Stimulated activated CD4-positive, alpha-beta T cell treated with anti-CD3 and anti-CD28 coated beads, Interleukin-15, amount 100 ng/mL, for 48 hours (primary cell): Measurements from ENCODE around the gene NTNG2.
A peak's percentile ranks its signal among the peaks of the same experiment; 100 is the strongest.
"Not testable (repeated sequence)": the region's sequence is repeated elsewhere in the genome, so short reads cannot be mapped to it uniquely, and the experiment has no call there.

ENCODE experiments used
- DNase-seq, 2 donors: peaks; one replicate each; pipeline ENCODE4 v3.0.0-alpha.2; 2020; ENCODE audit warnings: low read depth in 2 of 2

Gene NTNG2, protein sequence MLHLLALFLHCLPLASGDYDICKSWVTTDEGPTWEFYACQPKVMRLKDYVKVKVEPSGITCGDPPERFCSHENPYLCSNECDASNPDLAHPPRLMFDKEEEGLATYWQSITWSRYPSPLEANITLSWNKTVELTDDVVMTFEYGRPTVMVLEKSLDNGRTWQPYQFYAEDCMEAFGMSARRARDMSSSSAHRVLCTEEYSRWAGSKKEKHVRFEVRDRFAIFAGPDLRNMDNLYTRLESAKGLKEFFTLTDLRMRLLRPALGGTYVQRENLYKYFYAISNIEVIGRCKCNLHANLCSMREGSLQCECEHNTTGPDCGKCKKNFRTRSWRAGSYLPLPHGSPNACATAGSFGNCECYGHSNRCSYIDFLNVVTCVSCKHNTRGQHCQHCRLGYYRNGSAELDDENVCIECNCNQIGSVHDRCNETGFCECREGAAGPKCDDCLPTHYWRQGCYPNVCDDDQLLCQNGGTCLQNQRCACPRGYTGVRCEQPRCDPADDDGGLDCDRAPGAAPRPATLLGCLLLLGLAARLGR

DNA sequence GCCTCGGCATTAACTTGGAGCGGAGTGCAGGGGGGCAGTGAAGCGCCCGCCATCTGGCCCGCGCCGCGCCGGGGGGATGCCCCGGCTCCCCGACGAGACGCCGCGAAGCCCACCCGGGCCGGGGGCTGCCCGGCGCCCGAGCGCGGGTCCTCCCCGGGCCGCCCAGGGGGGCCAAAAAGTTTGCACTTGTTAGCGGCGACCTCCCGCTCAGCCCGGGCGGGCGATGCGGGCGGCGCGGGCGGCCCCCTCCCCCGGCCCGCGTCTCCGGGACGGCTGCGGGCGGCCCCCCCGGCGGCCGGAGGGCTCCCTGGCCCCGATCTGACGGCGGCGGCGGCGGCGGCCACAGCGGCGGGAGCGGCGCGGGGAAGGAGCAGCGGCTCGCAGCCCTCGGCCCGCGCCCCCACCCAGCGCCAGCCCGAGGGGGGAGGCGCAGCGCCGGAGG lies at the start of gene NTNG2:
Gene NTNG2 (plus strand): TSS at position 316 of the 442 bp plus-strand sequence. CDS start 4,774 bp downstream, outside the sequence.
- no peak for DNase-seq

DNA sequence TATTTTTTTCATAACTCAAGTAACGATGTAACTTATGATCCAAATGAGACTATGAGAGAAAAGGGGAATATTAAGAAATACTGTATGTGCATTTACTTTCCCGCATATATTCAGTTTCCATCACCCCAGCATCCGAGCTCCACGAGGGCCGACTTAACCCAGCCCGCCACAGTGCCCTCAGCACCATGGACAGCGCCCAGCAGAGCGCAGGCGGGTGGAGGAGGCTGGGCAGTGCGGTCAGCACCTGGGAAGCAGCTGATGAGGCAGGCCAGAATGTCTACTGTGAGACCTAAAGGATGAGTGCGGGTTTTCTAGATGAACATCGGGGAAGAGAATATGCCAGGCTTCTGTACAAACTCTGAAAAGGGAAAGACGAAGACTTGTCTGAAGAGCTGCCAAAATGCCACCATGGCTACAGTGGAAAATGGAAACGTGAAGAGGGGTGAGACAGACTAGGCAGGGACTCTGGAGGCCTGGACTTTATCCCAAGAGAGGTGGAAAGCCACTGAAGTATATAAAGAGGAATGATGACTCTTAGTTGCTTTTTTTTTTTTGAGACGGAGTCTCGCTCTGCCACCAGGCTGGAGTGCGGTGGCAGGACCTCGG lies 47.7 kb upstream of the NTNG2 start:
- peak in 1 of 2 donors; percentile 10 for DNase-seq

DNA sequence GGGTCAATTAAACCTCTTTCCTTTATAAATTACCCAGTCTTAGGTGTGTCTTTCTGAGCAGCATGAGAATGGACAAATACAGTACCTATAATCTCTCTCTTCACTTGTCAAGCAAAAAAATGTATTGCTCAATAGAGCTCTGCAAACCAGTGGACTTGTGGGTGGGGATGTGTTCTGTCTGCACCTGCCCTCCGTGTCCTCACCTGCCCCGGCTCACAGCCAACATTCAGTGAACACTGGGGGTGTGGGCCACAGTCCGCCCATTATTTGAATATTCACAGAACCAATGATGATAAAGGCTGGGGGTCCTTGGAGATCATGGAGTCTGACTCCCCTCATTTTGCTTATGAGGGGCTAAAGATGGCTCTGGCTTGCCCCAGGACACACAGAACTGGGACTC lies 45.3 kb upstream of the NTNG2 start:
- DNase-seq, result no peak

DNA sequence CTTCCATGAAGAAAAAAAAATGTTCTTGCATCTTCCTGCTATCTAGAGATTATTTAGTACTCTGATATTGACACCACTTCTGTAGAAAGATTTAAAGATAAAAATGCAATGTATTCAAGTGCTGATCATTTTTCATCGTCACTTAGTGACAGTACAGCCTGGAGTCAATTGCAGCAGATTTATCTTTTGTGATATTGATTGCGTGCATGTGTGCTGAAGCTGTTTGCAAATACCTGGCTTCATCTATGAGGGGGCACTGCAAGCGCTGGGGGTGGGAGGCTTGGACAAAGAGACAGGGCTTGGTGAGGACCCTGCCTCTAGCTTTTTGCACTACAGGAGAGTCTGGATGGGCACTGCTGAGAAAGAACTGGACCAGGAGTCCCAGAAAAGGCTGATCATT lies 44.2 kb upstream of the NTNG2 start:
- DNase-seq, result no peak

DNA sequence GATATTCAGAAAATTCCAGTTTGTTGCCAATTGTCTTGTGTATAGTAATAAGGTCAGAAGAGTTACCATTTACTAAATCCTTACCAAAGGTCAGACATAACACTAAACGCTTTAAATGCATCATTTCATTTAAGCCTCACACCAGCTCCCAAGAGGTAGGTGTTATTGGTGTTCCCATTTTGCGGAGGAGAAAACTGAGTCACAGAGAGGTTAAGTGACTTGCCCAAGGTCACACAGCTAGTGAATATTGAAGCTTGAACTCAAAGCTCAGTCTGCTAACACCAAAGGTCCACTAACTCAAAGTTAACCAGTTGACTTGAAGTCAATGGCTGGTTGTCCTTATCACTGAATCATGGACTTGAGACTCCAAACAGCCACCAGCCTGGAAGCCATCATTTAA lies 40.8 kb upstream of the NTNG2 start:
- DNase-seq, result no peak

DNA sequence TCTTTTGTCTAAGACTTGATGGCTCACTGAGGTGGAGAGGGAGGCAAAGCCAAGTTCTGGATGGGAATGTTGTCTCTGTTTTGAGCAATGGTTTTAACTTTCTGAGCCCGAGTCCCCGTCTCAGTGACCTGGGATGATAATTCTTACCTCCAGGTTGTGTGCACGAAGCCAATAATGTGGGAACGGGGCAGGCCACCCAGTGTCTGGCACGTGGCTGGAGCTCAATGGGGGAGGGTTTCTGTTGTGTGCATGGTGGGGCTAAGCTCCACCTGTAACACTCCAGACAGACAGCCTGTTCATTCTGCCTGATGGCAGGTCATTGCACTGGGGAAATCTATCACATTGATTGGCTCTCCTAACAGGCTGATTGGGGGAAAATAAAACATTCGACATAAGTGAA lies 37.1 kb upstream of the NTNG2 start:
- no peak for DNase-seq

DNA sequence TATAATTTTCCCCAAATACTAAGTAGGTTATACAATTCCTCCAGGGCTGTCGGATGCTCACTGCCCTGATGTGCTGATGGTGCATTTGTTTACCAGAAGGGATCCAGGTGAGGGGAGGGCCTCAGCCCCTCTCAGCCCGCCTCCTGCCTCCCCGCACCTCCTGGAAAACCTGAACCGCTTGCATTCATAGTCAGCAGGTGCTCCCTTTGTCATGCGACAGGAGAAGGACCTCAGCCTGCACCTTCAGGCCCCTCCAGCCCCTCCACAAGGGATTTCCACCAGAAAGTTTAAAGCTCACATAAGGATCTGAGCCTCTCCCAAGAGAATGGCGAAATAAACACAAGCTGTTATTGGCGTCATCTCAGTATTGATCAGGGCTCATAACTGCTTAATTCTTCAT lies 36.5 kb upstream of the NTNG2 start:
- no peak for DNase-seq

DNA sequence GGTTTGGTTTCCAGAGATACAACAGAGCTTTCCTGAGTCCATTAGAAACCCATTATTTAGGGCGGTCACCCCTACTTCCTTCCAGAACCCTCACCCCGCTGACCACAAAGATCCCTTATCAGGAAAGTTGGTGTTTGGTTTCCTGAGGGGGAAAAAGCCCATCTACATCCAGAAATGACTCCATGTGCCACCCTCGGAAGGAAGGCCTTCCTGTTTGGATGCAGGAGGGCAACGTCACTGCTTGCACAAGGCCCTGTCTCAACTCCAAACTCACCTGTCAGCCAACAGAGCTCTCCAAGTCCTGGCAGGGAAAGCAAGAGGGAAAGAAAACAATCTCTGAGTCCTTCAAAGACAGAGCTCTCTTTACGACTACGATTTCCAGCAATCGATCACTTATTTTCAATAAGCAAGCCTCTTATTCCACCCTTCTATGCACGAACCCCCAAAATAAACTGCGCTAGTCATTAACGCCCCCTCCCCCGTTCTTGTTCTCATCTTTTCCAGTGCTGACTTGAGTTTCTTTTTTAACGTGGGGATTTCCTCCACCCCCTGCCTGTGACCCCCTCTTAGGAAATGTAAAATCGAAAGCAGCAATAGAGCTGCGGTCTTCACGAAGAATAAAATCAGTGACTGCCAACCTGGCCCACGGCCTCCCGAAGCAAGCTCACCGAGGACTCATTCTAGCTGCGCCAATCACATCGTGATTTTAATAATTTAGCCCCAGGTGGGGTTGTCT lies 35.7 kb upstream of the NTNG2 start:
- DNase-seq, result peak in 1 of 2 donors; percentile 19

DNA sequence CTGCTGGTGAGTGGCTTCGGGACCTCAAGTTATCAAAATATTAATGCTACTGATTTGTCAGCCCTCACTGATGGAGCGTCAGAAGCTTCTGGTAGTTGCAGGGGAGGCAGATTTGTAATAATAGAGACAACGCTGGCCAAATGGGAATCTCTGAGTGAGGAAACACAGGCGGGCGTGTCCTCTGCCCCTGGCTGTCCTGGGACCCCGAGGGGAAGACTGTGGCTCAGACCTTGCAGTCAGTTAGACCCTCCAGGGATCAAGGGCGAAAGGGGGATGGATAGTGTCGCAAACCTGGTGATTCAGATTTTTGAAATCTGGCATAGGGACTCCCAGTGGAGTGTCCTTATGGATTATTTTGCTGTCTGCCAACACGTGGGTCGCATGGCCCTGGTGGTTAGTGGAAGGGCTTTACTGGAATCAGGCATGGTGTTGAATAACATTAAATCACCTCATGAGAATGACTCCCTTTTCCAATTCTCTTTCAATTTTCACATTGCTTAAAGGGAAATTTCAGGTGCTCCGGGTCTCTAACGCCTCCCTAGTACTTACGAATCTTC lies 35.1 kb upstream of the NTNG2 start:
- DNase-seq, result no peak

DNA sequence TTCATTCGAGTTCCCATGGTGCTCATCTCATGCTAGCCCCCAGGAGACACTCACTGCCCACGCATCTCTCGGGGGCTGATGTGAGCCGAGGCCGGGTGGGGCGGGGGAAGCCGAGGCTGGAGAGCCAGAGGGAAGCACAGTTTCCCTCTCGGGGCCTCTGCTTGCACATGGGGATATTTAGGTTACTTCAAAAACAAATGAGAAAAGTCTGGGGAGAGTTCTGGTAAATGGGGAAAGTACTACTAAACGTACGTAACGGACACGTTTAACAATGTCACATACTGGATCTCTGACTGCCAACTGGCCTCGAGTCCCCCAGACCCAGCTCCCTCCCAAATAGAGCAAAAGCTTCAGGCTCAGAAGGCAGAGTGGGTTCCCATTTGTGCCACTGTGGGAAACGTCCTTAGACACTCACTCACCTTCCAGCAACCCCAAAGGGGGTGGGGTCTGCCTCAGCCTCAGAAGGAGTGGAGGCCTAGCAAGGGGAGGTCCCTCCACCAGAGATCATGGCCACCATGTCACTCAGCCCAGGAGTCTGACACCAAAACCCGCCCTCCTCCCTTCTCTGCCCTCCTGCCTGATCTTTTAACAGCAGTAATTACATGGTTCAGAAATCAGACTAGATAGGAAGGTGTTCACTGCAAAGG lies 33.8 kb upstream of the NTNG2 start:
- no peak for DNase-seq

DNA sequence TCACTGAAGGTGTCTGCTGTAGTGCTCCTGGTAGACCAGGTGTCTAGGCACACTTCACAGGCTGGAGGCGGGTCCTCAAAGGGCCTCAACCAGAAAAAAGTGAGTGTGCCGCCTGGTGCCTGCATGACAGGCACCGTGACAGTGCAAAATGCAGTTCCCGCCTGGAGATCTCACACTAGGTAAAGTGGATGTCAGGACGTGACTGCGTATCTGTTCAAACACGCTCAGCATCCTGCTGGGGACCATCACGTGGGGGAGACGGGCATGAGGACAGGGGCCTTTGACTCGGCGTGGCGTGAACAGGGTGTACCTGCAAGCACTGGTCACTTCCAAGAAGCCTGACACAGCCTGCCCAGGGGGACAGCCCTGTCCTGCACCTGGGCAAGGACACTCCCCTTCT lies 32.3 kb upstream of the NTNG2 start:
- no peak for DNase-seq

DNA sequence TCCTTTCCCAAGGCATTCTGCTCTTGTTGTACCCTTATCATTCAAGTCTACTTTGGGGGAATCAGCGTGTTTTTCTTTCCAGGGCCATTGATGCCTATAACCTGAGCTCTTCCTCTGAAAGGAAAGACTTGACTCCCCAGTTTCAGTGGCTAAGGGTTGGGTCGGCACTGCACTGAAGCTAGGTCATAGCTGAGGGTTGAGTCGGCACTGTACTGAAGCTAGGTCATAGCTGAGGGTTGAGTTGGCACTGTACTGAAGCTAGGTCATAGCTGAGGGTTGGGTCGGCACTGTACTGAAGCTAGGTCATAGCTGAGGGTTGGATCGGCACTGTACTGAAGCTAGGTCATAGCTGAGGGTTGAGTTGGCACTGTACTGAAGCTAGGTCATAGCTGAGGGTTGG lies 27.8 kb upstream of the NTNG2 start:
- not testable (repeated sequence) for DNase-seq

DNA sequence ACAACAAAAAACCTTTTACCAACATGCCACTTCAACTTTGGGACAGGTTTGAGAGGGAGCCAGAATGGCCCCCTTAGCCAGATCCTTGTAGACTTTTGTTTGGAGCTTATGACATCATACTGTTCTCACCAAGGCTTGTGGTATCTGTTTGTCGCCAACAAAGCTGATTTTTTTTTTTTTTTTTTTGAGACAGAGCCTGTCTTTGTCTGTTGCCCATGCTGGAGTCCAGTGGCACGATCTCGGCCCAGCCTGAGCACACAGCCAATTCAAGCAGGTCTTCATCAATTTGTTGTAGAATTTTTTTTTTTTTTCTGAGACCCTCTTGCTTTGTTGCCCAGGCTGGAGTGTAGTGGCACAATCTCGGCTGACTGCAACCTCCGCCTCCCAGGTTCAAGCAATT lies 26.4 kb upstream of the NTNG2 start:
- no peak for DNase-seq

DNA sequence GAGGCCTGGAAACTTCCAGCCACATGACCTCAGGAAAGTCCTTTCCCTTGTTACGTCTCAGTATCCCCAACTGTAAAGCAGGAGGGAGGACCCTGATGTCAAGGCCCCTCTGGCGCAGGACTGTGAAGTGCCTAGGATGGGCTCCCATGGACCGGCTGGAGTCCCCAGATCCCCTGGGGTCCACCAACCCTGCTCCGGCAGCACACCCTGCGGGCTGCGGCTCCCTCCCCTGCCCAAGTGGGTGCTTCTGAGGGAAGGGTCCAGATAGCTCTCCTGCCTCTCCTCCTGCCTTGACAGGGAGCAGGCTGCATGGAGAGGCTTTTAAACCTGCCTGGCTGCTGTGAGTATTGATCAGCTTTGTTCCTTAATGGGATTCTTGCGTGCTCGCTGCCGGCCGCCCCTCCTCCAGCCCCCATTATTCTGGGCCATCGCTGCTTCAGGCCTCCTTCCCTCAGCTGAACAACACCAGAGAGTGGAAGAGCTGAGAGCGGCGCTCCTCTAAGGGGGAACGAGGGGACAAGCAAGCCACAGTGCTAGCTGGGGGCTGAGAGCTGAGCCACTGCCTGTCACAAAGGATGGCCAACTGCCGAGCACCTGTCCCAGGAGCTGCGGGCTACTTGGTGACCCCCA lies 25.6 kb upstream of the NTNG2 start:
- no peak for DNase-seq

DNA sequence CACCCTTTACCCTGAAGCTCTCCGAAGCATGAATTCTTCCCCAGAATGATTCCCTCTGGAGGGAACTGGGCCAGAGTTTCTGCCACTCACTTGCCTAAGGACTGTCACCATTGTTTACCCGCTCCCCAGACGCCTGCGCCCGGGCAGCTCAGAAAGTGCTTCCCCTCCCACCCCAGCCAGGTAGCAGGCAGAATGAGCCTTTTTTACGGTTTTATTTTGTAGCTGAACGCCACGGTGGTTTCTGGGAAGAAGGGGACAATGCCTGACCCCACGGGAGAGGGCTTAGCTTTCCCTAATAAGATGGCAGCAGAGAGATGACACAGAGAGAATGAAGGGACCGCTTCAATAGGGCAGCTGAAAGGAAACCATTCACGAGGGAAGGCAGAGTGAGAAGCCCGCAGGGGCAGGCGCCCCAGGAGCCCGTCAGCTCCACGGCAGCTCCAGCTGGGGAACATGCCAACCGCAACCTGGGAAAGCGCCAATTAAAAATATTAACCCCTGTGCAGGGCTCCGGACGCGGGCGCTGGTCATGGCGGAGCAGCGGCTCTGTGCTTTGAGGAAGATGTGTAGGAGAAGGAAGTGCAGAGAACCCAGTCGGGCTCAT lies 20.4 kb upstream of the NTNG2 start:
- DNase-seq, result no peak

DNA sequence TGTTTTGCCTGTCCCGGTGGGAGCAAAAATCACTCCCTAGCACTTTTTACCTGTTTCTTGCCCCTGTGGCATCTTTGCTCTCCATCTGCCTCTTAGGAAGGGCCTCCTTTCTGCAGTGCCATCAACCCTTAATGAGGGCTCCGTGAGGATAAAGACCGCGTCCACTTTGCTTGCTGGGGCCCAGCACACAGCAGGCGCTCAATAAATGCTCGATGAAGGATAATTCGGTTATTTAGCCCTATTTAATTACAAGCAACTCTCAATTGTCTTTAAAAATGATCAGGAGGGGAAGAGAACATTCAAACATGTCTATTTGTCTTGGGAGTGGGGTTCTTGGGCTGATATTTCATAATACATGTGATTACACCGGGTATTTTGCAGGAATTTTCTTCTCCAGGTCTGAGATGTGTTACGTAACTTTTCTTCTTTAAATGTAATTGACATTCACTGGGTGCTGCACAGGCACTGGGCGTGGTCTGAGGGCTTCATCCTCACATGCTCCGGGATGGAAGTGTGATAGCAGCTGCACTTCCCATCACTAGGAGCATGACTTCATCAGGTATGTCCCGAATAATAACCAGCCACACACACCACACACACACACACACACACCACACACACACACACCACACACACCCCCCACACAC lies 19.8 kb upstream of the NTNG2 start:
- DNase-seq, result no peak

DNA sequence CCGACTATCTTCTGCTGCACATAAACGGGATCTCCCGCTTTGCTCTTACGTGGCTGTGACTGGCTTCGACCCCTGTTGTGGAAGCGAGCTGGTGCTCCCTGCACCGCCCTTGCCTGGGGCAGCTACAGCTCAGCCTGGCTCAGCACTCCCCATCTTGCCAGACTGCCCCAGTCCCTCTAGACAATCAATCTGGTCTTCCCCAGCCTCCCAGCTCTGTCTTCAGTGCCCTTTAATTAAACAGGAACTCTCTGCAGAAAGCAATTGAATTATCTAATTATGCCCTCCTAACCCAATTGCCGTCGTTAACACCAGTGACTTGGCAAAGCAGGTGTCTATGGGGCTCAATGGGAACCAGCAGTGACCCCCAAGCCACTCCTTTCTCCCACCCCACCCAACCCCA lies 18.9 kb upstream of the NTNG2 start:
- DNase-seq, result no peak

DNA sequence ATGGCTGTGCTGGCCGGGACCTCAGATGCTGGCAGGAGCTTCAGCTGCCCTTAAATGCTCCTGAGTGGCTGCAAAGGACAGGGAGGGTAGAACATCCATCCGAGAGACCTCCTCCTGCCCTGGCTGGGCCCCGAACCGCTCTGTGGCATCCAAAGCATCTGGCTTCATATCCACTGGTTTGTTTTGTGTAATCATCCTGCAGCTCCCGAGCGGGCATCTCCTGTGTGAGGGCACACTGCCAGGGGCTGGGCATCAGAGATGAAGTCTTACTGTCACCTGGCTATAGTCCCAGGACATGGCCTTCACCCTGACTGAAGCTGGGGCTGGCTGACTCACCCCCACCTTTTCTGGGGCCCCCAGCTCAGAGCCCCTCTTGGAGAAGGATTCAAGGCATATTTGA lies 18.5 kb upstream of the NTNG2 start:
- DNase-seq, result no peak

DNA sequence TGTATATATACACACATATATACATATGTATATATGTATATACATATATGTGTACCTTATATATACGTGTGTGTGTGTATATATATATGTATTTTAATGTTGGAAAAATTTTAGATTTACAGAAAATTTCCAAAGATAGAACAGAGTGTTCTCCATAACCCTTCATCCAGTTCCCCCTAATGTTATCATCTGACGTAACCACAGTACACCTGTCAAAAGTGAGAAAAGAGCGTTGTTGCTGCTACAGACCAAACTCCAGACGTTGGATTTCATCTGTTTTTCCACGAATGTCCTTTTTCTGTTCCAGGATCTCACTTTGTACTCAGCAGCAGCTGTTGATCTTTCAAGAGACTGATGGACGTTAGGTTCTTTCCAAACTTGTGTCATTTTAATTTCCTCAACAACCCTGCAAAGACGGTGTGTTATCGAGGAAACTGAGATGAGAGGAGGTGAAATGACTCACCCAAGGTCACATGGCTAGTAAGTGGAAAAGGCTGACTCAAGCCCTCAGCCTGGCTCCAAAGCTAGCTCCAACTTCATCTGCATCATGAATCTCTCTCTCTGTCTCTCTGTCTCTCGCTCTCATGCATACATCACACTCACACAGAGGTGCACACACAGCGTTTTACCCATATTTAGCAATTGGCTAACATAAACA lies 17.0 kb upstream of the NTNG2 start:
- no peak for DNase-seq

DNA sequence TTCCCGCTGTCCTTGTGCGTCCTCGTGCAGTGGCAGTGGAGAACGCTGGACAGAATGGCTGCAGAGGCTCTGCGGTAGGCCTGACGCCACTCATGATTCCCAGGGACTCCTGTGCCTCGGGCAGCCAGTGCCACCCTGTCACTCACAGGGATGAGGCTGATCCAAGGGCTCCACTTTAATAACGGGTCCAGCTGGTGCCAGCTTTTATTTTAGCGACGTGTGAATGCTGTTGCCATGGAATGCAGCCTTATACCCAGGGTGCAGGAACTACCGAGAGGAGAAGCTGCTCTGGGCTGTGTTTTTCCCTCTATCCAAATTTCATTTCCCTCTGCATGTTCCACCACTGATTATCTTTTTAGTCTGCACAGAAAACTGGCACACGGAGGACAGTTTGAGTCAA lies 15.8 kb upstream of the NTNG2 start:
- no peak for DNase-seq
